DMS153 treated with DMSO at 0.1 percent for 48 hours (cell line): ENCODE results near the gene SPX.

ENCODE experiments used
- DNase-seq: peaks from one replicate; lab custom pipeline; 2025; ENCODE audit not compliant: unreplicated experiment; lab: John Stamatoyannopoulos, UW

The SPX gene

GRCh38 chr12:21526053-21526452, at the start of gene SPX:
Gene SPX, plus strand, starts transcription at chr12:21526296. Its CDS starts 177 bp downstream, at chr12:21526473.
- DNase-seq, result peak; percentile 12

GRCh38 chr12:21476949-21477348, 49.1 kb upstream of the SPX start:
- no peak for DNase-seq

- no peak for DNase-seq
Measured at GRCh38 chr12:21478756-21479455, 47.2 kb upstream of the SPX start.

GRCh38 chr12:21483531-21483930, 42.6 kb upstream of the SPX start:
- DNase-seq, result peak; percentile 79

GRCh38 chr12:21485998-21486397, 40.1 kb upstream of the SPX start:
- DNase-seq, result no peak

GRCh38 chr12:21499765-21500164, 26.3 kb upstream of the SPX start:
- DNase-seq, result no peak

GRCh38 chr12:21500786-21501257, 25.3 kb upstream of the SPX start:
- no peak for DNase-seq

GRCh38 chr12:21501258-21502163, 24.6 kb upstream of the SPX start, which contains the start of the genes GOLT1B and RECQL:
Gene GOLT1B, plus strand, starts transcription at chr12:21501789. Its CDS starts 135 bp downstream, at chr12:21501924.
Gene RECQL, minus strand, starts transcription at chr12:21501635. Its CDS starts 2,065 bp downstream, at chr12:21499570.
- peak; percentile 96 for DNase-seq

GRCh38 chr12:21502164-21502496, 24.0 kb upstream of the SPX start:
- no peak for DNase-seq

GRCh38 chr12:21502872-21503271, 23.2 kb upstream of the SPX start:
- DNase-seq, result no peak

- no peak for DNase-seq
Measured at GRCh38 chr12:21505888-21506287, 20.2 kb upstream of the SPX start.

- DNase-seq, result no peak
Measured at GRCh38 chr12:21507849-21508248, 18.2 kb upstream of the SPX start.

GRCh38 chr12:21509768-21510167, 16.3 kb upstream of the SPX start:
- DNase-seq, result no peak

GRCh38 chr12:21516281-21516680, 9.8 kb upstream of the SPX start:
- no peak for DNase-seq

GRCh38 chr12:21518451-21518850, 7.6 kb upstream of the SPX start:
- DNase-seq, result no peak

GRCh38 chr12:21521541-21521940, 4.6 kb upstream of the SPX start:
- DNase-seq, result no peak

GRCh38 chr12:21523148-21523547, 2.9 kb upstream of the SPX start:
- no peak for DNase-seq

GRCh38 chr12:21526721-21527345, 737 bp downstream of the SPX start:
- DNase-seq, result no peak

- peak; percentile 65 for DNase-seq
Measured at GRCh38 chr12:21527451-21528180, 1.5 kb downstream of the SPX start.

- DNase-seq, result no peak
Measured at GRCh38 chr12:21528953-21529352, 2.9 kb downstream of the SPX start.

- no peak for DNase-seq
Measured at GRCh38 chr12:21529456-21529855, 3.4 kb downstream of the SPX start.
